Immature natural killer cell (primary cell): ENCODE data around the gene TNS3. TPM values are rescaled to one million over a fixed set of nuclear protein-coding genes. Genes with fewer than 3 reads are reported as not detected.

Source experiments
- DNase-seq, 3 donors: peaks; one replicate each; pipeline ENCODE4 v3.0.0; 2022; ENCODE audit warnings: mixed read lengths in 1 of 3
- H3K27ac Mint-ChIP-seq, 6 donors: one replicate each; pipeline ENCODE4 v1.8.0; 2020; ENCODE audit warnings: mixed read lengths in 6 of 6, mild to moderate bottlenecking in 5 of 6, inconsistent platforms in 4 of 6, moderate library complexity in 3 of 6
- H3K27me3 Mint-ChIP-seq, 3 donors: one replicate each; pipeline ENCODE4 v1.8.0; 2020 to 2021; ENCODE audit warnings: low read depth in 3 of 3, mild to moderate bottlenecking in 3 of 3, mixed read lengths in 3 of 3, moderate library complexity in 3 of 3, inconsistent platforms in 1 of 3
- H3K36me3 Mint-ChIP-seq, 3 donors: one replicate each; pipeline ENCODE4 v1.8.0; 2020; ENCODE audit warnings: mixed read lengths in 3 of 3, inconsistent platforms in 2 of 3, mild to moderate bottlenecking in 2 of 3
- H3K4me1 Mint-ChIP-seq, 2 donors: one replicate each; pipeline ENCODE4 v1.8.0; 2020; ENCODE audit warnings: inconsistent platforms in 2 of 2, mild to moderate bottlenecking in 2 of 2, mixed read lengths in 2 of 2, moderate library complexity in 1 of 2
- H3K4me3 Mint-ChIP-seq, 5 donors: one replicate each; pipeline ENCODE4 v1.8.0; 2020; ENCODE audit warnings: mild to moderate bottlenecking in 5 of 5, mixed read lengths in 5 of 5, inconsistent platforms in 3 of 5, moderate library complexity in 3 of 5
- H3K9me3 Mint-ChIP-seq, 6 donors: one replicate each; pipeline ENCODE4 v1.8.0; 2020; ENCODE audit warnings: mild to moderate bottlenecking in 6 of 6, mixed read lengths in 6 of 6, inconsistent platforms in 4 of 6, moderate library complexity in 3 of 6
- polyA plus RNA-seq, 3 donors: library from polyadenylated mRNA; unstranded; fragments of 300-500 nt; fragmentation: Illumina TruSeq; gene quantifications; one replicate each; pipeline ENCODE4 v1.2.3, GENCODE V29; 2021

TNS3 gene
- polyA plus RNA-seq, 3 donors from 2014 or later, result 0.19 TPM; not detected in 2

GRCh38 chr7:47557694-47558670 lies 23.9 kb downstream of the TNS3 start:
- Mint-ChIP-seq H3K36me3 (no peaks in the 10 kb centered on the region), H3K9me3 (no peaks in the 10 kb centered on the region)
- DNase-seq, result no peak

GRCh38 chr7:47557317-47557693 lies 24.6 kb downstream of the TNS3 start:
- peaks cover 0 to 5% (median 0%) of the 10 kb centered on the region in 3 donors for H3K27me3 Mint-ChIP-seq
- no peaks in the 10 kb centered on the region for H3K36me3 Mint-ChIP-seq
- no peak overlapping the region for H3K27ac Mint-ChIP-seq
- H3K4me1 Mint-ChIP-seq, result no peaks in the 10 kb centered on the region
- H3K9me3 Mint-ChIP-seq, result peaks cover 0 to 2% (median 0%) of the 10 kb centered on the region in 6 donors
- DNase-seq, result no peak
- no peak overlapping the region for H3K4me3 Mint-ChIP-seq

More at GRCh38 chr7:47557694-47558670, 23.9 kb downstream of the TNS3 start:
- H3K27ac Mint-ChIP-seq, result no peak overlapping the region
- no peak overlapping the region for H3K4me3 Mint-ChIP-seq
- peaks cover 0 to 5% (median 0%) of the 10 kb centered on the region in 3 donors for H3K27me3 Mint-ChIP-seq
- H3K4me1 Mint-ChIP-seq, result no peaks in the 10 kb centered on the region

GRCh38 chr7:47556511-47557180 lies 25.3 kb downstream of the TNS3 start:
- no peaks in the 10 kb centered on the region for H3K4me1 Mint-ChIP-seq
- peaks cover 0 to 5% (median 0%) of the 10 kb centered on the region in 3 donors for H3K27me3 Mint-ChIP-seq
- no peak overlapping the region for H3K4me3 Mint-ChIP-seq
- DNase-seq, result no peak
- peaks cover 0 to 2% (median 0%) of the 10 kb centered on the region in 6 donors for H3K9me3 Mint-ChIP-seq
- H3K36me3 Mint-ChIP-seq, result no peaks in the 10 kb centered on the region
- H3K27ac Mint-ChIP-seq, result no peak overlapping the region

GRCh38 chr7:47553309-47553708 lies 28.6 kb downstream of the TNS3 start:
- DNase-seq, result no peak
- peaks cover 0 to 2% (median 0%) of the 10 kb centered on the region in 6 donors for H3K9me3 Mint-ChIP-seq
- no peaks in the 10 kb centered on the region for H3K36me3 Mint-ChIP-seq
- H3K27ac Mint-ChIP-seq, result no peak overlapping the region
- H3K4me1 Mint-ChIP-seq, result no peaks in the 10 kb centered on the region
- no peaks in the 10 kb centered on the region for H3K27me3 Mint-ChIP-seq
- H3K4me3 Mint-ChIP-seq, result no peak overlapping the region

GRCh38 chr7:47552621-47553020 lies 29.3 kb downstream of the TNS3 start:
- H3K4me3 Mint-ChIP-seq, result no peak overlapping the region
- DNase-seq, result no peak
- H3K36me3 Mint-ChIP-seq, result no peaks in the 10 kb centered on the region
- H3K4me1 Mint-ChIP-seq, result no peaks in the 10 kb centered on the region
- H3K27ac Mint-ChIP-seq, result no peak overlapping the region
- H3K27me3 Mint-ChIP-seq, result peaks cover 0 to 2% (median under 1%) of the 10 kb centered on the region in 3 donors
- H3K9me3 Mint-ChIP-seq, result peaks cover 0 to 2% (median 0%) of the 10 kb centered on the region in 6 donors

- Mint-ChIP-seq H3K9me3 (peaks cover 0 to 2% (median 0%) of the 10 kb centered on the region in 6 donors), H3K27ac (no peak overlapping the region), H3K36me3 (no peaks in the 10 kb centered on the region), H3K4me3 (no peak overlapping the region), H3K27me3 (peaks cover 2 to 5% (median 3%) of the 10 kb centered on the region in 3 donors), H3K4me1 (no peaks in the 10 kb centered on the region)
- DNase-seq, result no peak
Measured at GRCh38 chr7:47551668-47552440, 30.1 kb downstream of the TNS3 start.

GRCh38 chr7:47550788-47551470 lies 31.0 kb downstream of the TNS3 start:
- DNase-seq, result no peak
- Mint-ChIP-seq H3K27me3 (peaks cover 3 to 5% (median 3%) of the 10 kb centered on the region in 3 donors), H3K4me3 (no peak overlapping the region), H3K4me1 (no peaks in the 10 kb centered on the region), H3K9me3 (peaks cover 0 to 2% (median 0%) of the 10 kb centered on the region in 6 donors), H3K36me3 (no peaks in the 10 kb centered on the region), H3K27ac (no peak overlapping the region)

GRCh38 chr7:47549916-47550315 lies 32.0 kb downstream of the TNS3 start:
- no peak for DNase-seq
- H3K4me1 Mint-ChIP-seq, result no peaks in the 10 kb centered on the region
- no peak overlapping the region for H3K4me3 Mint-ChIP-seq
- peaks cover 3 to 5% (median 3%) of the 10 kb centered on the region in 3 donors for H3K27me3 Mint-ChIP-seq
- no peaks in the 10 kb centered on the region for H3K36me3 Mint-ChIP-seq
- H3K27ac Mint-ChIP-seq, result no peak overlapping the region
- H3K9me3 Mint-ChIP-seq, result peaks cover 0 to 2% (median 0%) of the 10 kb centered on the region in 6 donors

GRCh38 chr7:47549397-47549796 lies 32.5 kb downstream of the TNS3 start:
- no peaks in the 10 kb centered on the region for H3K36me3 Mint-ChIP-seq
- H3K9me3 Mint-ChIP-seq, result peaks cover 0 to 2% (median 0%) of the 10 kb centered on the region in 6 donors
- no peak overlapping the region for H3K4me3 Mint-ChIP-seq
- no peak for DNase-seq
- H3K27me3 Mint-ChIP-seq, result peaks cover 3 to 5% (median 3%) of the 10 kb centered on the region in 3 donors
- H3K4me1 Mint-ChIP-seq, result no peaks in the 10 kb centered on the region
- H3K27ac Mint-ChIP-seq, result no peak overlapping the region

- no peaks in the 10 kb centered on the region for H3K36me3 Mint-ChIP-seq
- H3K4me1 Mint-ChIP-seq, result no peaks in the 10 kb centered on the region
- H3K9me3 Mint-ChIP-seq, result peaks cover 0 to 2% (median 0%) of the 10 kb centered on the region in 6 donors
- peaks cover 3 to 5% (median 3%) of the 10 kb centered on the region in 3 donors for H3K27me3 Mint-ChIP-seq
- no peak for DNase-seq
- H3K4me3 Mint-ChIP-seq, result no peak overlapping the region
- H3K27ac Mint-ChIP-seq, result no peak overlapping the region
Measured at GRCh38 chr7:47548546-47548945, 33.4 kb downstream of the TNS3 start.

- H3K27me3 Mint-ChIP-seq, result peaks cover 3 to 5% (median 3%) of the 10 kb centered on the region in 3 donors
- no peak overlapping the region for H3K4me3 Mint-ChIP-seq
- H3K4me1 Mint-ChIP-seq, result no peaks in the 10 kb centered on the region
- H3K27ac Mint-ChIP-seq, result no peak overlapping the region
- H3K9me3 Mint-ChIP-seq, result no peaks in the 10 kb centered on the region
- no peaks in the 10 kb centered on the region for H3K36me3 Mint-ChIP-seq
- no peak for DNase-seq
Measured at GRCh38 chr7:47546733-47547494, 35.0 kb downstream of the TNS3 start.

- H3K36me3 Mint-ChIP-seq, result no peaks in the 10 kb centered on the region
- no peak for DNase-seq
- H3K27me3 Mint-ChIP-seq, result peaks cover 3 to 7% (median 3%) of the 10 kb centered on the region in 3 donors
- H3K27ac Mint-ChIP-seq, result no peak overlapping the region
- no peak overlapping the region for H3K4me3 Mint-ChIP-seq
- no peaks in the 10 kb centered on the region for H3K4me1 Mint-ChIP-seq
- H3K9me3 Mint-ChIP-seq, result no peaks in the 10 kb centered on the region
Measured at GRCh38 chr7:47546171-47546570, 35.7 kb downstream of the TNS3 start.
